Stimulated activated CD4-positive, alpha-beta T cell treated with anti-CD3 and anti-CD28 coated beads, Interleukin-12 subunit alpha, Interleukin-12 subunit beta, amount 100 ng/mL, for 48 hours (primary cell): ENCODE results near the gene TIMP3.

Source experiments
- DNase-seq, 3 donors: peaks; one replicate each; pipeline ENCODE4 v3.0.0-alpha.2; 2020; ENCODE audit warnings: low read depth in 2 of 3, low spot score in 1 of 3

The TIMP3 gene

GRCh38 chr22:32805361-32805881 lies 3.9 kb downstream of the TIMP3 start:
- DNase-seq: no peak

GRCh38 chr22:32806296-32806695 lies 4.8 kb downstream of the TIMP3 start:
- no peak for DNase-seq

- DNase-seq: no peak
These were observed 6.5 kb downstream of the TIMP3 start for GRCh38 chr22:32808038-32808445.

- DNase-seq: no peak
These were observed 8.5 kb downstream of the TIMP3 start for GRCh38 chr22:32809786-32810554.

GRCh38 chr22:32810555-32811133 lies 9.1 kb downstream of the TIMP3 start:
- DNase-seq: no peak

- DNase-seq: no peak
These were observed 10.5 kb downstream of the TIMP3 start for GRCh38 chr22:32811788-32812545.

GRCh38 chr22:32814285-32814860 lies 12.9 kb downstream of the TIMP3 start:
- DNase-seq: no peak

- DNase-seq: no peak
These were observed 13.6 kb downstream of the TIMP3 start for GRCh38 chr22:32815059-32815458.

- DNase-seq: no peak
These were observed 14.4 kb downstream of the TIMP3 start for GRCh38 chr22:32815943-32816342.

- DNase-seq: no peak
These were observed 15.7 kb downstream of the TIMP3 start for GRCh38 chr22:32817137-32817730.

GRCh38 chr22:32818446-32819115 lies 17.1 kb downstream of the TIMP3 start:
- no peak for DNase-seq

- DNase-seq: no peak
These were observed 17.6 kb downstream of the TIMP3 start for GRCh38 chr22:32819120-32819519.

- DNase-seq: no peak
These were observed 18.9 kb downstream of the TIMP3 start for GRCh38 chr22:32820131-32821119.

- no peak for DNase-seq
These were observed 20.8 kb downstream of the TIMP3 start for GRCh38 chr22:32822179-32822877.

- no peak for DNase-seq
These were observed 21.7 kb downstream of the TIMP3 start for GRCh38 chr22:32823024-32823730.

GRCh38 chr22:32824531-32825312 lies 23.2 kb downstream of the TIMP3 start:
- no peak for DNase-seq

- DNase-seq: no peak
These were observed 25.0 kb downstream of the TIMP3 start for GRCh38 chr22:32826537-32826936.
